ENCODE data around the gene MPG.
"Not testable (repeated sequence)": the region's sequence is repeated elsewhere in the genome, so short reads cannot be mapped to it uniquely, and the experiment has no call there.

Gene MPG, protein sequence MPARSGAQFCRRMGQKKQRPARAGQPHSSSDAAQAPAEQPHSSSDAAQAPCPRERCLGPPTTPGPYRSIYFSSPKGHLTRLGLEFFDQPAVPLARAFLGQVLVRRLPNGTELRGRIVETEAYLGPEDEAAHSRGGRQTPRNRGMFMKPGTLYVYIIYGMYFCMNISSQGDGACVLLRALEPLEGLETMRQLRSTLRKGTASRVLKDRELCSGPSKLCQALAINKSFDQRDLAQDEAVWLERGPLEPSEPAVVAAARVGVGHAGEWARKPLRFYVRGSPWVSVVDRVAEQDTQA

DNA sequence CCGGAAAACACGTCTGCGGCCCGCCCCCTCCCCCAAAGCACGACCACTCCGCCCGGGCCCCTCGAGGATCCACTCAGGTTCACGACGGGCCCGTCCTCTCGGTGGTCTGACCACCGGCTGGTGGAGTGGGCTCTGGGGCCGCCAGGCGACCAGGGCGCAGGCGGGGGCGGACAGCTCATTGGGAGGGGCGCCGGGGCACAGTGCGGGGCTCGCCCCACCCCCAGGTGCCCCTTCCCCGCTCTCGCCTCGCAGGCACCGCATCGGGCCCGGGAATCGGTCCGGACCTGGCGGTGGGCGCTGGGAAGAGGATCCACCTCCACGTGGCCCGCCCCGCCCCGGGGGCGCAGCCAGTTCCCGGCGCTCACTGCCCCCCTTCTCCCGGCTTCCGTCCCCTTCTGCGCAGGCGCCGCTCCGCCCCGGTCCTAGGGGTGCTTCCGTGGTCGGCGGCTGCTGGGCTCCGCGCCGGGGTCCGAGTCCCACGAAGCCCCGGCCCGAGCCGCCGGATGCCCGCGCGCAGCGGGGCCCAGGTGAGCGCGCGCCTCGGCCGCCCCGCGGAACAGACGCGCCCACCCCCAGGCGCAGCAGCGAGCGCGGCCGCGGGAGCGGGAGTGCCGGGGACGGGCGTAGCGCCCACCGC lies at the start of gene MPG:
TSS of gene MPG (plus strand) at position 419 of the 637 bp plus-strand sequence. CDS start at position 504, 85 bp downstream.
- in situ Hi-C loops (cut with MboI; ENCODE audit: low sequenced_read_pairs) = no loop called here

DNA sequence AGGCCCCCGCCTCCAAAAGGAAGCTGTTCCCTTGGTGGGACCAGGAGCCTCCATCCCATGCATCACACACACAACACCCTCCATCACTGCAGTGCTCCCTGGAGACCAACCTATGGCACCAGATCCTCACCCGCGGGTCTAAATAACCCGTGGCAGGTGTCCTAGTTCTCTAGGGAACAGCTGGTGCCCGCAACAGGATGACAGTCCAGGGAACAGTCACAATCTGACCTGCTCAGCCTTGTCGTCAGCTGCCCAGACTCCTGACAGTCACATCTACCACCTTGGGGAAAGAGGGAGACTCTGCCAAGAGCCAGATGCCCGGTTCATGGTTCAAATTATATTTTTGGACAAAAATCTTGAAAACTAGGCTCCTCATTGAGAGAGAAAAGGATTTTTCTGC lies 47.4 kb upstream of the MPG start:
- in situ Hi-C loops (cut with MboI; ENCODE audit: low sequenced_read_pairs) = not testable (repeated sequence)

DNA sequence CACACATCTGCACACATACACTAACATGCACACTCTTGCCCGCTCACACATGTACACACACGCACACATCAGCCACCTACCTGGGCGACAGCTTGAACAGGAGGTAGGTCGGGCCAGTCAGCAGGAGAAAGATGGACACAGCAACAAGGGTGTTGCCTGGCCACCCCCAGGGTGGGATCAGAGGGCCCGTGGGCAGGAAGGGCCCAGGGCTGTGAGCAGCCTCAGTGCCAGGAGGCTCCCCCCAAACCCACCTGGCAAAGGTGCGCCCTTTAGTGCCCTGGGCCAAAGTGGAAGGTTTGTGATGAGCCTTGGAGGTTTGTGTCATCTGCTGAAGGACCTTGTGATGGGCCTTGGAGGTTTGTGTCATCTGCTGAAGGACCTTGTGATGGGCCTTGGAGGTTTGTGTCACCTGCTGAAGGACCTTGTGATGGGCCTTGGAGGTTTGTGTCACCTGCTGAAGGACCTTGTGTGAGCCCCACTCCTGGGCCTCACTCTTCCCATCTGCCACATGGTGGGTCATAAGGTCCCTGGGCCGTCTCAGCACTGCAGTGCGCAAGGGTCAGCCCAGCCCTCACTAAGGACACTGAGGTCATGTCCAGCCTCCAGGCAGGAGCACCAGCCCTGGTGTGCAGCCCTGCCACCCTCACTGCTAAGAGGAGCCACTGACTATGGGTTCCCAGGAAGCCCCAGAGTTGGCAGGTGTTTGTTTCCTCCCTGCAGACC lies 44.7 kb upstream of the MPG start:
- in situ Hi-C loops (cut with MboI; ENCODE audit: low sequenced_read_pairs) = not testable (repeated sequence)

DNA sequence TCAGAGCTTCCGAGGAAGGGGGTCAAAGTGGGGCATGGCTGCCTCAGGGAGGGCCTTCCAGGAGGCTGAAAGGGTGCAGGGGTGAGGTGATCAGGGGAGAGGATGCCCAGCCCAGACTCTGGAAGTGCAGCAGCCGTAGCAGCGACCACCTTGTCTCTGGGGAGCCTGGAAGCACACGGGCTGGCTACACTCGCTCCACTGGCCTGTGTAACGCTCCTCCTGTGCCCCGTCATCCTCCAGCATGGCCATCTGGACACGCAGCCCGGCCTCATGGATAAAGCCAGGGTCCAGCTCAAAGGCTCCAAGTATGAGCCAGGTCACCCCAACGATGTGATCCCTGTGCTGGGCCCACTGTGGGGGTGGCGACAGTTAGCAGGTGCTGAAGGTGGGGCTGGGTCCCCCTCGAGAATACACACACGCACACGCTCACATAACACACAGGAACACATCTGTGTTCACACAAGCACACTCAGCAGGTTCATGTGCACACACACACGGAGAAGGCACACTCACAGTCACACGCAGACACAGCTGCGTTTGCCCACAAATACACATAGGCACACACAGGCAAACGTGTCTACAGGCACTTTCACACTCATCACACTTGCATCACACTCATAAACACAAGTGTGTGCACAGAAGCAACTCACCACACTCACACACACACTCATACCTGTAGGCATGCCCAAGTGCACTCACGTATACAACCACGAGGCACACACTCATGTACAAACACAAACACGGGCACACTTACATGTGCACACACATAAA lies 44.0 kb upstream of the MPG start:
- in situ Hi-C loops (cut with MboI; ENCODE audit: low sequenced_read_pairs) = no loop called here

DNA sequence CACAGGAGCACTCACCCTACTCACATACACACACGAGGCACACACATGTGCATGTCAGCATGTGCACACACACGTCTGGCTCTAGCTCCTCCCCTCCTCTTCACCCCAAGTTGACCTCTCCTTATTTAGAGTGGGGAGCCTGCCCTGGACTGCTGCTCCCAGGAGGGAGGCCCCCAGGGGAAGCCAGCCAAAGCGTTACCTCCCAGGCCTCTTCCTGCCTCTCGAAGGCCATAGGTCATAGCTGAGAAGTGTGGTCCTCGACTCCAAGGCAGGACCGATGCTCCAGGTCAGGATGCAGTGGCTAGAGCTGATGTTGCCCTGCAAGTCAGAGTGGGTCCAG lies 43.4 kb upstream of the MPG start:
- in situ Hi-C loops (cut with MboI; ENCODE audit: low sequenced_read_pairs) = no loop called here

DNA sequence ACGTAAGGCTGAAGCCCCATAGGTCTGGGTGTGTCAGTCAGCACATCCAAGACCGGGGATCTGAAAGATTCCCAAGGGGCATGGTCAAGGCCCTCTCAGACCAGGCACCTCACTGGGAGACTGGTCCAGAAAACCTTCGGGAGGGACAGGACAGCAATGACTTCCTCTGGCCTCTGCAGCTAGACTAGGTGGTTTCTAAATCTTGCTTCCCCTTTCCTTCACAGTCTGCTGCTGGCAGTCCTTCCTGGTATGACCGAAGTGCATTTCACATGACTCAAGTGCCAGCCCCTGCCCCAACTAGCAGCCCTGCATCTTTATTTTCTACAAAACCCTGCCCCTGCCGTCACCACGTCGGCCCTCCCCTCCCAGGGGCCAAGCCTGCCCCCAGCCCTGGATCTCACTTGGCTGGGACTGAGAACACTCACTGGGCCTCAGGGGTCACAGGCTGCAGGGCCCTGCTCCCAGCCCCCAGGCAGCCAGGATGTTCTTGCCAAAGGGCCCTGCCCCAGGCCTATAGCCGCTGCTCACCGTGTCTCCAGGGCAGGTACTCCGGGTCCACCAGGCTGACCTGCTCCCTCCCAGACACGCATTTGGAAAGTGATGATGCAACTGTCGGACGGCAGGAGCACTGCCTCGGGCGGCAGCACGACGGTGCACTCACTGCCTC lies 42.9 kb upstream of the MPG start:
- in situ Hi-C loops (cut with MboI; ENCODE audit: low sequenced_read_pairs) = no loop called here

DNA sequence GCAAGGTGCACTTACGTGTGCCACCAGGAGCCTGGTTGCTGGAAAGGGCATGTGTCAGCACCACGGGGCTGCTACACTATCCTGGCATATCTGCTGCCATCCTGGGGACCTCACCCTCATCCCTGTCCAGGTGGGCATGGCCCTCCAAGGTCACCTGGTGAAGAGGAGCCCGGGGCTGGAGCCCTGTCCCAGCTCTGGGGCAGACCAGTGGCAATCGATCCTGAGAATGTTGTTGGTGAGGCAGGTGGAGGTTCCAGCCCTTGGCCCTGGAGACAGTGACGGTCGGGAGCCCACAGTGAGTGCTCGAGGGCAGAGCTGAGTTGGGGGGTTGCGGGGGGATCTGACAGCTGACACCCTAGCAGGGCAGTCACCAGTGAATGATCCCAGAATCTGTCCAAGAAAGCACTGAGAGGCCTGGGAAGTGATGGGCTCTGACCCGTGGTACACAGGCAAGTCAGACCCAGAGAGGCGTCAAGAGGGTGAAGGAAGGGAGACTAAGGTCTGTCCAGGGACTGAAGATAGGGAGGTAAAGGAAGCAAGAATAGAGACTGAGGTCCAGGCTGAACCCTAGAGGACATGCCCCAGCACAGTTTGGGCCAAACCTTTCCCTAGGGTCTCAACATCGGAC lies 42.2 kb upstream of the MPG start:
- in situ Hi-C loops (cut with MboI; ENCODE audit: low sequenced_read_pairs) = no loop called here

DNA sequence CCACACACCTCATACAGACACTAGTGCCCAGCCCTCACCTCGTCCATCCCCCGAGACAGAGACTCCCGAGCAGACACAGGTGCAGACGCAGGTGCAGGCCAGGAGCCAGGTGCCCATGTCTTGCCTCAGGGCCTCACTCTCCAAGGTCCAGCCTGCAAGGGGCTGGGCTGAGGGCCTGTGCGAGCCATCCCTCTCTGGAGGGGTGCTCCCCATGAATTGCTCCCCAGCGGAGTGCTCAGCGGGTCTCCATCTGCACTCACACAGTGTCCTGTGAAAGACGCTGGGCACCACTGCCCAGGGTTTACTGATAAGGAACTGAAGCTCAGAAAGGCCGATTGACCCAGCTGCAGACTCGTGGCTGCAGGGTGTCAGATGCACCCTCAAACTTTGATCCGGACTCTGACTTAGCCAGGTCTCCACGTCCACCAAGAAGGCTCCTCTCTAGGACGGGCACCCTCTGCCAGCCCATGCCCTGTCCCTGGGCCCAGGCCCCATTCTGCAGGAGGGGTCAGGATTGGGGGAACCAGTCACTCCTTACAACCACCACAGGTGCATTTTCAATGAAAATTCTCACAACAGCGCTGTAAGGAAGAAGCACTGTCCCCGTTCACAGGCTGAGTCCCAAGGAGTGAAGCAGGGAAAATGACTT lies 41.6 kb upstream of the MPG start:
- in situ Hi-C loops (cut with MboI; ENCODE audit: low sequenced_read_pairs) = no loop called here

DNA sequence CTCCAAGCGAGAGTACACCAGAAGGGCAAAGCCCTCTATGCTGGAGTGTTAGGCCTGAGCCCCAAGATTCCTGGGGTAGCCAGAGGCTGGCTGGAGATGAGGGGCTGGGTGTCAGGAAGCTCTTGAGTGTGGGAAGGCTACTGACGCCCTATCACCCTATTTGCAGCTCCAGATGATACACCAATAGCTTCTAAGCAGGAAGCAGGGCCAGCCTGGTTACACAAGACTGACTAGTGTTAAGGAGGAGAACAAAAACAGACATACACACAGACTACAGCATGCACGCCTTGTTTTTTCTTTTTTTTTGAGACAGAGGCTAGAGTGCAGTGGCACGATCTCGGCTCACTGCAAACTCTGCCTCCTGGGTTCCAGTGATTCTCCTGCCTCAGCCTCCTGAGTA lies 40.5 kb upstream of the MPG start:
- in situ Hi-C loops (cut with MboI; ENCODE audit: low sequenced_read_pairs) = no loop called here

DNA sequence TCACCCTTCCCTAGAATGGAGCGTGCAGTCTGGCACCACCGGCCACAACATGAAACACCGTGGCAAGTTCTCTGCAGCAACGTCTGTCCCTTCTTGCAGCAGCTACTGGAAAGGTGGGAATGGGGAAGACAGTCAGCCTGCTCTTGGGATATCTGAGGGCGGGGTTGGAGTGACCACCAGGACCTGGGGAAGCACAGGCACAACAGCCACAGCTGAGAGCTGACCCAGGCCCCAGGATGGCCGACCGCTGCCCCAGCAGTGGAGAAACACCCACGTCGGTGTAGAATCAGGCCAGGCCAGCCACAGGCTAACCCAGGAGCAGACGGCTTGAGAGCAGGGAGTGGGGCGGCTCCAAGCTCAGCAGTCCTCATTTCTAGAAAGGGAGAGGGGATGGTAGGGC lies 39.8 kb upstream of the MPG start:
- in situ Hi-C loops (cut with MboI; ENCODE audit: low sequenced_read_pairs) = not testable (repeated sequence)

DNA sequence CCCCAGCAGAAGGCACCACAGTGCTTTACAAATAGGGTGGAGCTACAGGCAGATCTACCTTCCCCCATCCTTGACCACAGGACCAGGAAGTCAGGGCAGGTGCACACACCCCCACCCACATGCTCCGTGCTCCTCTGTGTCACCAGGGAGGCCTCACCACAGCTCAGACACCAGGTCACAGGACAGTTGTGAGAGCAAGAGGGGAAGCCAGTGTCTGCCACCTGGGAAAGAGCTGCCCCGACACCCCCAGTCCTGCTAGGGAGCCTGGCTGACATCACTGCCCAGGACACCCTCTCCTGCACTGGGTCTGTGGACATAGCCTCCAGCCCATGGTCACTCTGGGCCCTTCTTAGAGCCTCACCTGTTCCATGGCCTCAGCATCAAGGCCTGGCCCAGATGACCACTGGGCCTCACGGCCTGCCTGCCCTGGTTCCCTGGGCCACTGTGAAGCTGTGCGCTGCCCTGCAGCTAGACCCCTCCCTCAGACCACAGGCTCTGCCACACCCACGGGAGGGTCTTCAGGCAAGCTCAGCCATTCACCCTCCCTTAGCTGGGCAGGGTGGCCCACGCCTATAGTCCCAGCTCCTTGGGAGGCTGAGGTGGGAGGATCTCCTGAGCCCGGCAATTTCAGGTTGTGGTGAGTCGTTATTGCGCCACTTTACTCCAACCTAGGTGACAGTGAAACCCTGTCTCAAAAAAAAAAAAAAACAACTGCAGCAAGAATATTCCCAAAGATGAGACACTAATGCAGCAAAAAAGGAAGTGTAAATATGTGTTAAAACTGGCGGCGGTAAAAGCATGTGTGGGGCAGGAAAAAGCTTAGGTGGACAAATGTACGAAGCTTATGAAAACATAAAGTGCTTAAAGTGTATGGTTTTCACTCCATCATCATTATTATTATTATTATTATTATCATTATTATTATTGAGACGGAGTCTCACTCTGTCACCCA lies 38.8 kb upstream of the MPG start:
- in situ Hi-C loops (cut with MboI; ENCODE audit: low sequenced_read_pairs) = no loop called here

DNA sequence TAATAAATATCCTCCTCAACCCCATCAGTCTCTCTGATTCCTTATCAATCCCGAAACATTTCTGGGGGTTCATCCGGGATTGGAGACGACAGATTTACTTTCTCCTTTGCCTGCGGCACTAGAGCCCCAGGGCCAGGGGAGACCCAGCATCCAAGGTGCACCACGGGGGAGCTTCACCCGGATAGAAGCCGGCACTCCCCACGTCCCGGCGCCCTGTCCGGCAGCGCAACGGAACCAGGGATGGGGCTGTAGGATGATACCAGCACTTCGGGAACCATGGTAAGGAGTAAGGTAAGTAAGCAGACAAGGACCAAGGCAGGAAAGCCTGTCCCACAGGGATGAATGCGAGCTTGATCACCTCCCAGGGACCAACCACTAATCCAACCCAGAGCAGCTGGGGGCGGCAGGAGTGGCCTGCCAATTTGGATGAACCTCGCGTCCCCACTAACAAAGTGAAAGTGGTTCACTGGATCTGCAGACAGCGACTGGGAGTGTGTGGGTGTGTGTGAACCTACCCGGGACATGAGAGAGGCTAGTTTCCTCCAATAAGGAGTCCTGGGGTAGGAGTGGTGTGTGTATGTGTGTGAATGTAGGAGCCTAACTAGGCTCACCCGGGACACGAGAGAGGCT lies 36.5 kb upstream of the MPG start:
- in situ Hi-C loops (cut with MboI; ENCODE audit: low sequenced_read_pairs) = no loop called here

DNA sequence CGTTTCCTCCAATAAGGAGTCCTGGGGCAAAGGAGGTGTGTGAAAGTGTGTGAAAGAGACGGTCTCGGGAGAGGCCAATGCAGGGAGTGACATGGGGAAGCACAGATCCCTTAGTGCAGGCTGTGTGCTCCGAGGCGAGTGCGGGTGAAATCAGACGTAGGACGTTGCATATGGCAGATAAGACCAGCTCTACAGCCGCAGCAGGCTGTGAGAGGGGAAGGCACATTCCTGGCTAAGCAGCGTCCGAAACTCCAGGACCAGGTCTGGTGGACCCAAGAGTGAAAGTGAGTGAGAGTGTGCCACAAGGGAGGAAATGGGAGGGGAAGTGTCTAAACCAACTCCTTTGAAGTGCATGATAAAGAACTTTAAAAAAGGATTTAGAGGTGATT lies 36.0 kb upstream of the MPG start:
- in situ Hi-C loops (cut with MboI; ENCODE audit: low sequenced_read_pairs) = no loop called here

DNA sequence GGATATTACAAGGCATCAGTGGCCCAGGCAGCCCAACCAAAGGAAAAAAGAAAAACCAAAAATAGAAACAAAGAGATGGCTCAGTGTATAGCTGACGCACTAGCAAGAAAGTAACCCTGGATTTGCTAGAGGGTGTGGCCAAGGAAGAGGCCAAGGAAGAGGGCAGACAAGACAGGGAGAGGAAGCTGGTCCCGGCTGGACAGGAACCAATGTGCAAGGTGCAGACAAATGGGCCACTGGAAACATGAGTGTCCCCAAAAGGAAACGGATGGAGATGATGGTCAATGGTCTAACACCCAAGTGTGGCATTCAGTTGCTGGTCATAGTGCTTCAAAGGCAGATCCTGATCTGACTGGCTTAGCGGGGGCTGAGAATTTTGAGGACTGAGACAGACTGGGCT lies 35.3 kb upstream of the MPG start:
- in situ Hi-C loops (cut with MboI; ENCODE audit: low sequenced_read_pairs) = no loop called here

DNA sequence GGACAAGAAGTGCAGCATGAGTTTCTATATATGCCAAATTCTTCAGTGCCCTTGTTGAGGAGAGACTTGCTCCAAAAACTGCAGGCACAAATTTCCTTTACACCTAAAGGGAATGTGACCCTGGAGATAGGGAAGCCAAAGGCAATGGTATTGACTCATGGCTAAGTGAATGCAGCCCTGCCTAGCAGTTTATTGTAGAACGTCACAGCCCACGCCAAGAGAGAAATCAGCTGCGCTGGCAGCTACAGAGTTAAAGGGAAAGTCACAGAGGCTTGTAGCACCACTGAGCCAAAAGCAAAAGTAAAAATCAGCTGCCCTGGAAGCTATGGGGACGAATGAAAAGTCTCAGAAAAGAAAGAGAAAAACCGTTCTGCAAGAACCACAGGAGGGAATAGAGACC lies 34.7 kb upstream of the MPG start:
- in situ Hi-C loops (cut with MboI; ENCODE audit: low sequenced_read_pairs) = no loop called here

DNA sequence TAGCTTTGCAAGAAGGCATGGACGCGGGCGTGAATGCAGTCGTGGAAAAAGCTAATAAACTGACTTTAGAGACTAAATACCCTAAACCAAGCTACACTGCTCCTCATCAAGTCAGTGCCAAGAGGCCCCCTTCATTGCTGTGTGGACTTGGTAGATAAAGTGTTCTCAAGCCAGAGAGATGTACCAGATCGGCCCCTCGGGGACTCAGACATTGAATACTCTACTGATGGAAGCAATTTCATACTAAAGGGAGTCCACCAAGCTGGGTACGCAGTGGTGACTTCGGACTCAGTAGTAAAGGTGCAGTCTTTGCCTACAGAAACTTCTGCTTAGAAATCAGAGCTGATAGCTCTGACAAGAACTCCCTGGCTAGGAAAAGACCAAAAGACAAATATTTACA lies 33.4 kb upstream of the MPG start:
- in situ Hi-C loops (cut with MboI; ENCODE audit: low sequenced_read_pairs) = no loop called here

DNA sequence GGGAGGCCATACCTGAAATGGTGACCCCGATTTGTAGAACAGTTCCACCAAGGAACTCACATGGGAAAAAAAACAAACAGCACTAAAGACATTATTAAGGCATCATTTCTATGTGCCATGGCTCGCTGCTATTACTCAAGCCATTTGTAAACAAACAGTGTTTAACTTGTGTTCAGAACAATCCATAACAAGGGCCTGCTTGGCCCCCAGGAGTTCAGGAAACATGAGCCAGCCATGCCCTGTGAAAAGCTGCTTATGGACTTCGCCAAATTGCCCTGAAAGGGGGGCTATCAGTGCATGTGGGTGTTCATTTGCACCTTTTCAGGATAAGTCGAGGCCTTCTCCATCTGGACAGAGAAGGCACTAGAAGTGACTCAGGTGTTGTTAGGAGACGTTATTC lies 32.6 kb upstream of the MPG start:
- in situ Hi-C loops (cut with MboI; ENCODE audit: low sequenced_read_pairs) = no loop called here

DNA sequence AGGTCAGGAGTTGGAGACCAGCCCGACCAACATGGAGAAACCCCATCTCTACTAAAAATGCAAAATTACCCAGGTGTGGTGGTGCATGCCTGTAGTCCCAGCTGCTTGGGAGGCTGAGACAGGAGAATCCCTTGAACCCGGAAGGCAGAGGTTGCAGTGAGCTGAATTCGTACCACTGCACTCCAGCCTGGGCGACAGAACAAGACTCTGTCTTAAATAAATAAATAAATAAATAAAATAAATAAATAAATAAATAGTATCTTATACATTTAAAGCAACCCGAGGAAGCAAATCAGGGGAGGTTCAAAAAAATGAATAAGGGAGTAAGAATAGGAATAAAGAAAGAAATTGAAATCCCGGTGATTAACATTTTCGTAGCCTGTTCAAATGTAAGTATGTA lies 31.5 kb upstream of the MPG start:
- in situ Hi-C loops (cut with MboI; ENCODE audit: low sequenced_read_pairs) = not testable (repeated sequence)

DNA sequence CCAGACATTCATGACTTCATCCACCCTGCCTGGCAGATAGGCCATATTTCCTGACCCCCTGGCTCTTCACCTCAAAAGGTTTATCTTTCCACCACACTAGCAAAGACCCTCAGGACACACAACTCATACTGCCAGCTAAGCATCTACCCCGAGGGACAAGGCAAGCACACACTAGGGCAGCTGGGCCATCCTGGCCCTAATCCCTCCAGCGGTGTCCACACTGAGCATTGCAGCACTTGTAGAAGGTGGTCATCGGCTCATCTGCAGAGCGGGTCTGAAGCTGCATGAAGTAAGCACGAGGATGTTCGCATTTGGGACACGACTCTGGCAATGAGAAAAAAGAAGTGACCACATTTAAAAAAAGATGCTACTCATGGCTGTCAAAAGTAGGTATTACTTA lies 30.8 kb upstream of the MPG start:
- in situ Hi-C loops (cut with MboI; ENCODE audit: low sequenced_read_pairs) = no loop called here

All from HL-60/S4 treated with retinoic acid at 250 ng/mL for 4 days and 3 days (cell line).